ENCODE data around the gene URB1. TPM values are rescaled to one million over a fixed set of nuclear protein-coding genes. Genes with fewer than 3 reads are reported as not detected.
A peak's percentile ranks its signal among the peaks of the same experiment; 100 is the strongest.
"Not testable (repeated sequence)": the region's sequence is repeated elsewhere in the genome, so short reads cannot be mapped to it uniquely, and the experiment has no call there.

Gene URB1
- total RNA-seq, 1 donor from 2014 or later, result 21.4 TPM

DNA sequence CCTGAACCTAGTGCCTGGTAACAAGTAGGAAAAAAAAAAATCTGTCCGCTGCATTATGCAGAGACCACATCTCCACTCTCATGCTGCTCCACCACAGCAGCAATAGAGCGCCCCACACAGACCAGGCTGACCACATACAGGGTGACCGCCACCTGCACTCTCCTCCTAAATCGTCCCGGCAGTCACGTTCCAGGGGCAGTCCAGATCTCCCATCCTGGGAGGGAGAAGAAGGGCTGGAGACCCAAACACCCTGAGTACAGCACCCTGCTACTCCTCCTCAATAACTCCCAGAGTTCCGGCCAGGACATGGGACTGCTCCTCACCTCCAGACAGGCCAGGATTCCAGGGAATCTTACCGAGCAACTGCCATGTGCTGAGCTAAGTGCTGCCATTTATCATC is 15.3 kb downstream of the URB1 start:
- Histone ChIP-seq H3K4me1 (ENCODE audit: control insufficient read depth in 3 of 3, insufficient read depth in 3 of 3, low read length in 3 of 3) (peaks cover 0 to 14% (median 10%) of the 10 kb centered on the region in 3 donors), H3K4me3 (ENCODE audit: low read length in 3 of 3) (no peak overlapping the region), H3K27me3 (ENCODE audit: control insufficient read depth in 3 of 3, insufficient read depth in 3 of 3, low read length in 3 of 3) (no peaks in the 10 kb centered on the region), H3K9me3 (ENCODE audit: control insufficient read depth in 3 of 3, low read length in 3 of 3) (no peaks in the 10 kb centered on the region), H3K36me3 (ENCODE audit: control insufficient read depth in 3 of 3, insufficient read depth in 3 of 3, low read length in 3 of 3) (peaks cover 3 to 27% (median 23%) of the 10 kb centered on the region in 3 donors), H3K27ac (ENCODE audit: low read depth, low read length) (no peak overlapping the region), H3K9ac (ENCODE audit: low read depth in 1 of 3, low read length in 3 of 3) (no peak overlapping the region)

DNA sequence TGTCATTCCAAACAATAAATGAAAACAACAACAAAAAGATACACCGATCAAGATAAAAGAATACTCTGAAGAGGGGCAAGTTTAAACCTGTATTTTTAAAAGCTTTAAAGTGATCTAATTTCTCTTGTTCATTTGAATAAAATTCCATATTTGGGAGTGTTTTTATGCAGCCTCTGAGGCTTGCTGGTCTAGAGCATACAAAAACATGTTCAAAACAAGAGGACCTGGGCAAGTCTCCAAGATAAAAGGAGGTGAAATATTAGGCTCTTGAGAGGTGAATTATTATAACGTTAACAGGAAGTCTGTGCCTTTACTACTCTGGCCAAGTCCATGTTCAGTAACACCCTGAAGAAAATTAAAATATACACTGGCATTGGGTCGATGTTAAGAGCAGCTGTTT is 20.1 kb downstream of the URB1 start:
- peaks cover 20 to 43% (median 23%) of the 10 kb centered on the region in 3 donors for H3K36me3 ChIP-seq (ENCODE audit: control insufficient read depth in 3 of 3, insufficient read depth in 3 of 3, low read length in 3 of 3)
- H3K4me3 ChIP-seq (ENCODE audit: low read length in 3 of 3), result no peak overlapping the region
- H3K9ac ChIP-seq (ENCODE audit: low read depth in 1 of 3, low read length in 3 of 3), result no peak overlapping the region
- no peaks in the 10 kb centered on the region for H3K9me3 ChIP-seq (ENCODE audit: control insufficient read depth in 3 of 3, low read length in 3 of 3)
- peaks cover 0 to 6% (median 0%) of the 10 kb centered on the region in 3 donors for H3K4me1 ChIP-seq (ENCODE audit: control insufficient read depth in 3 of 3, insufficient read depth in 3 of 3, low read length in 3 of 3)
- peak overlapping the region; percentile 23 for H3K27ac ChIP-seq (ENCODE audit: low read depth, low read length)
- H3K27me3 ChIP-seq (ENCODE audit: control insufficient read depth in 3 of 3, insufficient read depth in 3 of 3, low read length in 3 of 3), result no peaks in the 10 kb centered on the region

DNA sequence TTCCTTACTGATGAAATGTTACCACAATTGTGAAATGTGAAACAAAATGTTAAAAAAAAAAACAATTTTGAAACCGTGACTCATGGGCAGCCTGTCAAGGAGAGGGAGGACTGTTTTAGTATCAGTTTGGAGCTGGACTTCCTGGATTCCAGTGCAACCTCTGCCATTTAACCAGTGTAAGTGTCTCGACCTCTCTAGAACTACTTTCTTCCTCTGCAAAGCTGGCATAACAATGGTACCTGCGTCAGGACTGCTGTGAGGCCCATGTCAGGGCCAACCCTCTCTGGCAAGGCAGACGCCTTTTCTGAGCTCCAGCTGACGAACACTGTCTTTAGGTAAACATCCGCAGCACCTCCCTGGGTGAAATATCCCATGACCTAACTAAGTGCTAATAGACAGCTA is 20.9 kb downstream of the URB1 start:
- Histone ChIP-seq H3K4me1 (ENCODE audit: control insufficient read depth in 3 of 3, insufficient read depth in 3 of 3, low read length in 3 of 3) (peaks cover 0 to 6% (median 0%) of the 10 kb centered on the region in 3 donors), H3K9ac (ENCODE audit: low read depth in 1 of 3, low read length in 3 of 3) (no peak overlapping the region), H3K36me3 (ENCODE audit: control insufficient read depth in 3 of 3, insufficient read depth in 3 of 3, low read length in 3 of 3) (peaks cover 21 to 43% (median 26%) of the 10 kb centered on the region in 3 donors), H3K27me3 (ENCODE audit: control insufficient read depth in 3 of 3, insufficient read depth in 3 of 3, low read length in 3 of 3) (no peaks in the 10 kb centered on the region), H3K9me3 (ENCODE audit: control insufficient read depth in 3 of 3, low read length in 3 of 3) (no peaks in the 10 kb centered on the region), H3K27ac (ENCODE audit: low read depth, low read length) (peak overlapping the region; percentile 23), H3K4me3 (ENCODE audit: low read length in 3 of 3) (no peak overlapping the region)

DNA sequence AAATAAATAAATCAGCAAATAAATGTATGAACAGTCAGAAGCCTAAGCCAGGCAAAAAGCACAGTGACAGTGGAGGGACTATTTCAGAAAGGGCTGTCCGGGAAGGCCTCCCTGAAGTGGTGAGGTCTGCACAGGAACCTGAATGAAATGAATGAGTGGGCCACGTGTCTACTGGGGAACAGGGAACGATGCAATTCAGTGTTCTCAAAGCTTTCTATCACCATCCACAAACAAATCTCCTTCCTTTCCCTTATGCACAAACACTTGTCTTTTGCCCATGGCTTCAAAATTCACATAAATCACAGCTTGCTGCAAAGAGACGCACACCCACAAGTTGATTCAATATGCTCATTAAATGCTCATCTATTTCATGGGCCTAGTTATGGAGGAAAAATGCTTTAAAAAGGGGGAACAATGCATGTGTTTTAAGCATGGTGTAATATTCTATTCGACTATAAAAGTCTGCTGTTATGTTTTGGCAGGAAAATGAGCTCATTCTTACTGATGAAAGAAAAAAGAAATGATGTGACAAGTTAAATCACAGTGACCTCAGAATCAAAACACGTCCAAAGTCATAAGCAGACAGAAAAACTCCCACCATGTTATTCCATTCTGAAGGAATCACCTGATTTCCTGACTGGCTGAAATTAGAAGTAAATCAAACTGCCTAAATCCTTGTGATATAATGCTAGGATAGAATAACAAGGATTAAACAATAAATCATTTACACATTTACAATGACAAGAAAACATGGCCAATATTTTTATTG is 21.6 kb downstream of the URB1 start:
- H3K9me3 ChIP-seq (ENCODE audit: control insufficient read depth in 3 of 3, low read length in 3 of 3), result no peaks in the 10 kb centered on the region
- H3K27ac ChIP-seq (ENCODE audit: low read depth, low read length), result peak overlapping the region; percentile 16
- H3K9ac ChIP-seq (ENCODE audit: low read depth in 1 of 3, low read length in 3 of 3), result no peak overlapping the region
- no peak overlapping the region for H3K4me3 ChIP-seq (ENCODE audit: low read length in 3 of 3)
- peaks cover 0 to 6% (median 0%) of the 10 kb centered on the region in 3 donors for H3K4me1 ChIP-seq (ENCODE audit: control insufficient read depth in 3 of 3, insufficient read depth in 3 of 3, low read length in 3 of 3)
- H3K27me3 ChIP-seq (ENCODE audit: control insufficient read depth in 3 of 3, insufficient read depth in 3 of 3, low read length in 3 of 3), result no peaks in the 10 kb centered on the region
- H3K36me3 ChIP-seq (ENCODE audit: control insufficient read depth in 3 of 3, insufficient read depth in 3 of 3, low read length in 3 of 3), result peaks cover 28 to 46% (median 30%) of the 10 kb centered on the region in 3 donors

DNA sequence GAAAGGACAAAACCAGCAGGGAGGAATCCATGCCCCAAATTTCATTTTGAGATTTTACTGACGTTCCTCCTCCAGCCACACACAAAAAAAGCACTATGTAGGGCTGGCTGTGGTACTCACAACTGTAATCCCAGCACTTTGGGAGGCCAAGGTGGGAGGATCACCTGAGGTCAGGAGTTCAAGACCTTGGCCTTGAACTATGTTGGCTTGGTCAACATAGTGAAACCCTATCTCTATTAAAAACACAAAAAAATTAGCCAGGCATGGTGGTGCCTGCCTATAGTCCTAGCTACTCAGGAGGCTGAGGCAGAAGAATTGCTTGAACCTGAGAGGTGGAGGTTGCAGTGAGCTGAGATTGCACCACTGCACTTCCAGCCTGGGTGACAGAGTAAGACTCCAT is 23.9 kb downstream of the URB1 start:
- H3K9ac ChIP-seq (ENCODE audit: low read depth in 1 of 3, low read length in 3 of 3); H3K4me1 ChIP-seq (ENCODE audit: control insufficient read depth in 3 of 3, insufficient read depth in 3 of 3, low read length in 3 of 3): not testable (repeated sequence)
- H3K36me3 ChIP-seq (ENCODE audit: control insufficient read depth in 3 of 3, insufficient read depth in 3 of 3, low read length in 3 of 3), result peaks cover 37 to 53% (median 48%) of the 10 kb centered on the region in 3 donors

DNA sequence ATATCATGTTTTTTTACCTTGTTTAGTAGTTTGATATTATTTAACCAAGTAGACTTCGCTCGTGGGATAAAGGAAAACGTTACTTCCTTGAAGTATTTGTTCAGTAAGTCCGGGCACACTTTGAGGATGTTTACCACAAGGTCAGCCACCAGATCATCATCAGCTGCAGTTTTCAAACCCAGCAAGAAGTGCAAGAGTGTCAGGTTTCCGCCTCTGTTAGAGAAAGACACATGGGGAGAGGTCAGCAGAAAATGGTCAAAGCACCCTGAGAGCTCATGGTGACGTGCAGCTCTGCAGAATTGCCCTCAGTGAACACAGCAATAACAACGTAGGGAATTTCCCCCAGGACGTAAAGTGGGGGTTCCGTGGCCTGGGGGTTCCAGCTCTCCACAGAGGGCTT is 24.4 kb downstream of the URB1 start:
- no peaks in the 10 kb centered on the region for H3K27me3 ChIP-seq (ENCODE audit: control insufficient read depth in 3 of 3, insufficient read depth in 3 of 3, low read length in 3 of 3)
- no peak overlapping the region for H3K4me3 ChIP-seq (ENCODE audit: low read length in 3 of 3)
- peaks cover 37 to 55% (median 49%) of the 10 kb centered on the region in 3 donors for H3K36me3 ChIP-seq (ENCODE audit: control insufficient read depth in 3 of 3, insufficient read depth in 3 of 3, low read length in 3 of 3)
- no peaks in the 10 kb centered on the region for H3K9me3 ChIP-seq (ENCODE audit: control insufficient read depth in 3 of 3, low read length in 3 of 3)
- no peak overlapping the region for H3K9ac ChIP-seq (ENCODE audit: low read depth in 1 of 3, low read length in 3 of 3)
- peaks cover 5 to 12% (median 6%) of the 10 kb centered on the region in 3 donors for H3K4me1 ChIP-seq (ENCODE audit: control insufficient read depth in 3 of 3, insufficient read depth in 3 of 3, low read length in 3 of 3)
- no peak overlapping the region for H3K27ac ChIP-seq (ENCODE audit: low read depth, low read length)

More for the DNA sequence above, 23.9 kb downstream of the URB1 start:
- not testable (repeated sequence) for H3K27ac ChIP-seq (ENCODE audit: low read depth, low read length); H3K27me3 ChIP-seq (ENCODE audit: control insufficient read depth in 3 of 3, insufficient read depth in 3 of 3, low read length in 3 of 3); H3K9me3 ChIP-seq (ENCODE audit: control insufficient read depth in 3 of 3, low read length in 3 of 3); H3K4me3 ChIP-seq (ENCODE audit: low read length in 3 of 3)

DNA sequence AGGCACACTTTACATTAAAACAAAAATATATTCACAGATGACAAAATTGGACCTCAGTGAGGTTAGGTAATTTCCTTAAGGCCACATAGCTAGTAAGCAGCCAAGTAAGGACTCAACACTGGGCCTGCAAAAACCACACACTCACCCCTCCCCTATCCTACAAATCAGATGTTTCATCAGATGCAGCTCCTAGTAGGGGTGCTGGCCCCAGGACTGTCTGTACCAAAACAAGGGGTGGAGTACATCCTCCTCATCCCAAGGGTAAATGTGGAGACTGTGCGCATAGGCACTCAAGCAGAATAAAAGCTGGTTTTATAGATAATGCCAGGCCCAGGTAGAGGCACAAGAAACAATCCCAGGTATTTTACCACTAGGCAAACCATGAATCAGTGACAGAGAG is 25.7 kb downstream of the URB1 start:
- Histone ChIP-seq H3K27ac (ENCODE audit: low read depth, low read length) (no peak overlapping the region), H3K4me1 (ENCODE audit: control insufficient read depth in 3 of 3, insufficient read depth in 3 of 3, low read length in 3 of 3) (peaks cover 5 to 12% (median 6%) of the 10 kb centered on the region in 3 donors), H3K36me3 (ENCODE audit: control insufficient read depth in 3 of 3, insufficient read depth in 3 of 3, low read length in 3 of 3) (peaks cover 42 to 65% (median 56%) of the 10 kb centered on the region in 3 donors), H3K9me3 (ENCODE audit: control insufficient read depth in 3 of 3, low read length in 3 of 3) (no peaks in the 10 kb centered on the region), H3K27me3 (ENCODE audit: control insufficient read depth in 3 of 3, insufficient read depth in 3 of 3, low read length in 3 of 3) (no peaks in the 10 kb centered on the region), H3K9ac (ENCODE audit: low read depth in 1 of 3, low read length in 3 of 3) (no peak overlapping the region), H3K4me3 (ENCODE audit: low read length in 3 of 3) (no peak overlapping the region)

DNA sequence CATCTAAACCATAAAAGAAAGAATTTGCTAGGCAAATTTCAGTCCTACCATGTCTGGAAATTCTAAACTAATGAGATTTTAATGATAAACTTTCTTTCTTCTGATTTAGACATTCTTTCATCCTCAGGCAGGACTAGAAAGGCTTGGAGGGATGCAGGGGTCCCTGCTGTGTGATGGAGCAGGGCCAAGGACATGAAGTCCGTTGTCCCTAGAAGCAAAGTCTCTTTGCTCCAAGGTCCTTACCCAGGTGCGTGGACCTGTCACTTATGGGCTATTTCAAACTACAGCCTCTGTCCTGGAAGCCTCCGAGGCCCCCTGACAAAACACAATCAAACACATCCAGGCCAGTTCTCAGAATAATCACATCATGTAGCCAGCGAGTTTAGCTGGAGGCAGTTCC is 26.6 kb downstream of the URB1 start:
- Histone ChIP-seq H3K9me3 (ENCODE audit: control insufficient read depth in 3 of 3, low read length in 3 of 3) (no peaks in the 10 kb centered on the region), H3K36me3 (ENCODE audit: control insufficient read depth in 3 of 3, insufficient read depth in 3 of 3, low read length in 3 of 3) (peaks cover 46 to 67% (median 61%) of the 10 kb centered on the region in 3 donors), H3K27me3 (ENCODE audit: control insufficient read depth in 3 of 3, insufficient read depth in 3 of 3, low read length in 3 of 3) (no peaks in the 10 kb centered on the region), H3K27ac (ENCODE audit: low read depth, low read length) (no peak overlapping the region), H3K4me1 (ENCODE audit: control insufficient read depth in 3 of 3, insufficient read depth in 3 of 3, low read length in 3 of 3) (peaks cover 5 to 12% (median 5%) of the 10 kb centered on the region in 3 donors), H3K4me3 (ENCODE audit: low read length in 3 of 3) (no peak overlapping the region), H3K9ac (ENCODE audit: low read depth in 1 of 3, low read length in 3 of 3) (no peak overlapping the region)

DNA sequence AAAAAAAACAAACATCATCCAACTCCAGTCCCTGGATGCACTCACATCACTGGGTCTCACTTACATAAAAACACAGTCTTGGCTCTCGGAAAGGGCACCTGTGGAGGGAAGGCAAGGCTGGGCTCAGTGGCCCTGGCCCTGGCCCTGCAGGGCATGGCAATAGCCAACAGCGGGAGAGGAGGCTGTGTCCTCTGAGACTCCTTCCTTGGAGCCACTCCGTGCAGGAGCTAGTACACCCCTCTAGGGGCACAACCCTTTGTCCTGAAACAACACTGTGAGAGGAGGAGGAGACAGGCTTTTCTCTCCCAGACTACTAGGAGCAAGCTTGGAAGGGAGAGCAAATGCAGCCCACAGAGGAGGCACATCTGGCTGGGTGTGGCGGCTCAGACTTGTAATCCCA is 28.0 kb downstream of the URB1 start:
- H3K36me3 ChIP-seq (ENCODE audit: control insufficient read depth in 3 of 3, insufficient read depth in 3 of 3, low read length in 3 of 3), result peaks cover 49 to 70% (median 66%) of the 10 kb centered on the region in 3 donors
- H3K4me3 ChIP-seq (ENCODE audit: low read length in 3 of 3), result no peak overlapping the region
- no peaks in the 10 kb centered on the region for H3K27me3 ChIP-seq (ENCODE audit: control insufficient read depth in 3 of 3, insufficient read depth in 3 of 3, low read length in 3 of 3)
- H3K9me3 ChIP-seq (ENCODE audit: control insufficient read depth in 3 of 3, low read length in 3 of 3), result no peaks in the 10 kb centered on the region
- H3K9ac ChIP-seq (ENCODE audit: low read depth in 1 of 3, low read length in 3 of 3), result peak overlapping the region in 2 of 3 donors; percentile 25 to 61
- peaks cover 0 to 12% (median 5%) of the 10 kb centered on the region in 3 donors for H3K4me1 ChIP-seq (ENCODE audit: control insufficient read depth in 3 of 3, insufficient read depth in 3 of 3, low read length in 3 of 3)
- H3K27ac ChIP-seq (ENCODE audit: low read depth, low read length), result no peak overlapping the region

DNA sequence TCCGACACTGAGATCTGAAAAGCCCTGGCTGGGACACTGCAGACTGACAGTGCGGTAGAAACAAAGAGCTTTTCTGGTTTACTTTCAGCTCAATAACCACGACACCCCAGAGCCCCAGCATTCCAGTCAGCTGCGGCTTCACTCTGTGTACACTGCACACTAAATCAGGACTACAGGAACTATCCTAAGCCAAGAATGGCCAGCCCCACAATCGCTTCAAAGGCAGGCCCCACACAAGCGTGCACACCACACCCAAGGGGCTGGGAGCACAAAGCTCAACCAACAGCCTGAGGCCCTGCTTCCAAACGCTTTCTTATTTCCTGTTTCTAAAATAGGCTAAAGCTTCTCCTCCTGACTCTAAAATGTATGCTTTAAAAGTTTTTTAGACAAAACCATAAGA is 28.4 kb downstream of the URB1 start:
- Histone ChIP-seq H3K9ac (ENCODE audit: low read depth in 1 of 3, low read length in 3 of 3) (peak overlapping the region in 1 of 3 donors; percentile 16), H3K4me1 (ENCODE audit: control insufficient read depth in 3 of 3, insufficient read depth in 3 of 3, low read length in 3 of 3) (peaks cover 0 to 12% (median 5%) of the 10 kb centered on the region in 3 donors), H3K27me3 (ENCODE audit: control insufficient read depth in 3 of 3, insufficient read depth in 3 of 3, low read length in 3 of 3) (no peaks in the 10 kb centered on the region), H3K4me3 (ENCODE audit: low read length in 3 of 3) (no peak overlapping the region), H3K9me3 (ENCODE audit: control insufficient read depth in 3 of 3, low read length in 3 of 3) (no peaks in the 10 kb centered on the region), H3K27ac (ENCODE audit: low read depth, low read length) (peak overlapping the region; percentile 49), H3K36me3 (ENCODE audit: control insufficient read depth in 3 of 3, insufficient read depth in 3 of 3, low read length in 3 of 3) (peaks cover 53 to 74% (median 71%) of the 10 kb centered on the region in 3 donors)

All from skeletal muscle tissue (tissue), 4 donors.